GM23338 (cell line): ENCODE measurements around the gene IMPDH1. TPM values are rescaled to one million over a fixed set of nuclear protein-coding genes. Genes with fewer than 3 reads are reported as not detected.

Experiments used
- ATAC-seq: fragments of 200-7000 bp; cut with Tn5 transposase; 3 replicates; pipeline ENCODE4 v1.9.1; 2020
- DNase-seq: peaks from one replicate; pipeline ENCODE4 v3.0.0-alpha.2; 2015; ENCODE audit warnings: low spot score
- H2AFZ ChIP-seq: fragments of 200-600 bp; sonication (generic); 2 replicates; pipeline ENCODE4 v1.8.0; 2016; ENCODE audit warnings: antibody characterized with exemption, mild to moderate bottlenecking, moderate library complexity
- H3F3A ChIP-seq: fragments of 200-600 bp; sonication (generic); replicated peaks from 2 replicates; pipeline ENCODE4 v1.8.0; 2017; ENCODE audit warnings: antibody characterized with exemption, mixed run types, low read depth
- H3K27ac ChIP-seq: fragments of 200-600 bp; sonication (generic); 2 replicates; pipeline ENCODE4 v1.6.1; 2016; ENCODE audit warnings: low read depth
- H3K27me3 ChIP-seq: fragments of 200-600 bp; sonication (generic); 2 replicates; pipeline ENCODE4 v1.8.0; 2016; ENCODE audit warnings: mild to moderate bottlenecking, mixed run types, moderate library complexity; ENCODE audit not compliant: insufficient read depth
- H3K36me3 ChIP-seq: fragments of 200-600 bp; sonication (generic); 2 replicates; pipeline ENCODE4 v1.8.0; 2016; ENCODE audit warnings: mild to moderate bottlenecking; ENCODE audit not compliant: insufficient read depth
- H3K4me1 ChIP-seq: fragments of 200-600 bp; sonication (generic); 2 replicates; pipeline ENCODE4 v1.8.0; 2016; ENCODE audit warnings: mild to moderate bottlenecking, moderate library complexity; ENCODE audit not compliant: insufficient read depth
- H3K4me2 ChIP-seq: fragments of 200-600 bp; sonication (generic); 2 replicates; pipeline ENCODE4 v1.7.1; 2017; ENCODE audit warnings: mixed run types
- H3K4me3 ChIP-seq: fragments of 200-600 bp; sonication (generic); 2 replicates; pipeline ENCODE4 v1.6.1; 2016; ENCODE audit warnings: mixed run types
- H3K79me2 ChIP-seq: fragments of 200-600 bp; sonication (generic); replicated peaks from 2 replicates; pipeline ENCODE4 v1.8.0; 2017; ENCODE audit warnings: mild to moderate bottlenecking; ENCODE audit not compliant: insufficient read depth
- H3K9me2 ChIP-seq: fragments of 200-600 bp; sonication (generic); 2 replicates; pipeline ENCODE4 v1.8.0; 2017; ENCODE audit not compliant: insufficient read depth
- H4K20me1 ChIP-seq: fragments of 200-600 bp; sonication (generic); replicated peaks from 2 replicates; pipeline ENCODE4 v1.8.0; 2017; ENCODE audit warnings: mild to moderate bottlenecking; ENCODE audit not compliant: insufficient read depth
- H3K27ac Mint-ChIP-seq: 2 replicates; pipeline ENCODE4 v1.8.0; 2020; ENCODE audit warnings: inconsistent platforms, mild to moderate bottlenecking, moderate library complexity, mixed read lengths
- H3K27me3 Mint-ChIP-seq: 3 replicates; pipeline ENCODE4 v1.8.0; 2022; ENCODE audit warnings: low read depth, mild to moderate bottlenecking, moderate library complexity, mixed read lengths, inconsistent platforms; ENCODE audit not compliant: insufficient read depth, poor library complexity
- H3K36me3 Mint-ChIP-seq: 3 replicates; pipeline ENCODE4 v1.8.0; 2021; ENCODE audit warnings: low read depth, mild to moderate bottlenecking, inconsistent platforms, moderate library complexity, mixed read lengths
- H3K4me1 Mint-ChIP-seq: 3 replicates; pipeline ENCODE4 v1.8.0; 2020; ENCODE audit warnings: mild to moderate bottlenecking, inconsistent platforms, mixed read lengths
- H3K4me3 Mint-ChIP-seq: 3 replicates; pipeline ENCODE4 v1.8.0; 2021; ENCODE audit warnings: moderate library complexity, mild to moderate bottlenecking, inconsistent platforms, mixed read lengths
- H3K9me3 Mint-ChIP-seq: 3 replicates; pipeline ENCODE4 v1.8.0; 2020; ENCODE audit warnings: moderate library complexity, mild to moderate bottlenecking, inconsistent platforms, mixed read lengths
- CREB1 ChIP-seq: fragments of 250-450 bp; sonication (Bioruptor Pico); IDR thresholded peaks from 2 replicates; pipeline ENCODE4 v1.5.0; 2020; ENCODE audit warnings: low read depth, mild to moderate bottlenecking, moderate library complexity
- EZH2 ChIP-seq: fragments of 200-600 bp; sonication (generic); IDR thresholded peaks from one replicate; pipeline ENCODE4 v1.8.0; 2017; ENCODE audit warnings: antibody characterized with exemption, mild to moderate bottlenecking, low read depth; ENCODE audit not compliant: unreplicated experiment
- EZH2phosphoT487 ChIP-seq: fragments of 200-600 bp; sonication (generic); IDR thresholded peaks from one replicate; pipeline ENCODE4 v1.8.1; 2018; ENCODE audit warnings: antibody characterized with exemption; ENCODE audit not compliant: unreplicated experiment
- JUNB ChIP-seq: IDR thresholded peaks from one replicate; pipeline ENCODE4 v1.6.1; 2016; ENCODE audit warnings: antibody characterized with exemption; ENCODE audit not compliant: unreplicated experiment
- NANOG ChIP-seq: IDR thresholded peaks from 2 replicates; pipeline ENCODE4 v1.6.1; 2016; ENCODE audit warnings: antibody characterized with exemption, borderline replicate concordance
- POLR2AphosphoS5 ChIP-seq: IDR thresholded peaks from 2 replicates; pipeline ENCODE4 v1.6.1; 2016; ENCODE audit warnings: antibody characterized with exemption, low read depth
- STAT1 ChIP-seq: IDR thresholded peaks from one replicate; pipeline ENCODE4 v1.6.1; 2016; ENCODE audit warnings: antibody characterized with exemption; ENCODE audit not compliant: unreplicated experiment
- ZNF114 ChIP-seq: fragments of 250-450 bp; sonication (Bioruptor Pico); IDR thresholded peaks from 2 replicates; pipeline ENCODE4 v1.5.0; 2020; ENCODE audit warnings: mild to moderate bottlenecking, moderate library complexity
- ZNF331 ChIP-seq: fragments of 250-450 bp; sonication (Bioruptor Pico); IDR thresholded peaks from 2 replicates; pipeline ENCODE4 v1.5.0; 2020; ENCODE audit warnings: low read depth, mild to moderate bottlenecking, moderate library complexity
- polyA plus RNA-seq: library from polyadenylated mRNA; unstranded; fragments of >200 nt; fragmentation: Nextera tagmentation; extraction: Ambion mirVana; gene quantifications from 2 replicates; pipeline ENCODE4 v1.2.1, GENCODE V29; 2016
- total RNA-seq: library from RNA; depleted of rRNA; stranded (reverse); fragments of >200 nt; shearing (Covaris generic); gene quantifications from 2 replicates; pipeline ENCODE4 v1.2.3, GENCODE V29; 2014
- TF ChIP-seq, protein P1 (sequence below): fragments of 250-450 bp; sonication (Bioruptor Pico); IDR thresholded peaks from 2 replicates; pipeline ENCODE4 v1.5.0; 2020; ENCODE audit warnings: mild to moderate bottlenecking, moderate library complexity
- TF ChIP-seq, protein P2 (sequence below): IDR thresholded peaks from one replicate; pipeline ENCODE4 v1.6.1; 2018; ENCODE audit warnings: antibody characterized with exemption; ENCODE audit not compliant: unreplicated experiment
- TF ChIP-seq, protein P3 (sequence below), 2 experiments: fragments of 200-600 bp in 1 of 2; sonication (generic) in 1 of 2; conservative IDR thresholded peaks; 2 replicates each; pipeline versions ENCODE4 v1.5.1 to v1.6.1; 2016 to 2017; ENCODE audit warnings: antibody characterized with exemption in 2 of 2, low read depth in 2 of 2, mild to moderate bottlenecking in 2 of 2, moderate library complexity in 1 of 2
- TF ChIP-seq, protein P4 (sequence below): IDR thresholded peaks from 2 replicates; pipeline ENCODE4 v1.6.1; 2016; ENCODE audit warnings: antibody characterized with exemption

The IMPDH1 gene
- total and polyA plus RNA-seq, 2 experiments from 2014 or later: 16.4 to 48.3 TPM

DNA sequence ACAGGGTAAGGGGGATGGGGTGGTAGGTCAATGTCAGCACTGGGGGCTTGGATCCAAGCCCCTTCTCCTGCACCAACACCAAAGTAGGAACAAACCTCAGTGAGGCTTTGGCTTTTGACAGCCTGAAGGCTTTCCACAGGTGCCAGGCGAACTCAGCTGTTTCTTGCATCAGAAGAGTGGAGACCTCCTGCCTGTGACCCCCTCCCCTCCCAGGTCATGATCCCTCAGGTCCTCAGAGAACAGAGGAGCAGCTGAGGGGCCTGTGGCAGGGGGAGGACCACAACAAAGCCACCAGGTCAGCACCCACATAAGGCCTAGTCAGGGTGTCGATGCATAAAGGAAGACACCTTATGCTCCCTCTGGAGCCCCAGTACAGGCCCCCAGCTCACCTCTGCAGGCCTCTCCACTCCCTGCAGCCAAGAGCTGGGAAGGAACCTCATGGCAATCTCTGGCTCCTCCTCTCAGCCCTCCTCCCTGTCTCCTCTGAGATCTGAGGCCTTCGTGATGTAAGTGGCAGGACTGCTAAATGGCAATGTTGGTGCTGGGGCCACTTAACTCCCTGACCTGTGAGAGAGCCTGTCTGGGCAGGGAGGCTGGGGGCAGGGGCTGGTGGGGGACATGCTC, 29.2 kb downstream of the IMPDH1 start:
- peak overlapping the region; percentile 63; the same call in 1 of the 2 replicates for H2AFZ ChIP-seq
- ATAC-seq: peak; percentile 22
- no peaks in the 10 kb centered on the region for H3K9me3 Mint-ChIP-seq

More for the DNA sequence above, 29.2 kb downstream of the IMPDH1 start:
- no peaks in the 10 kb centered on the region for H3K9me2 ChIP-seq
- H3F3A ChIP-seq: no peaks in the 10 kb centered on the region
- no peaks in the 10 kb centered on the region for H3K36me3 ChIP-seq
- no peak overlapping the region for H3K27ac Mint-ChIP-seq
- no peaks in the 10 kb centered on the region; the same call in 2 of the 3 replicates for H3K36me3 Mint-ChIP-seq
- H3K4me3 Mint-ChIP-seq: no peak overlapping the region
- H3K27ac ChIP-seq: no peak overlapping the region
- peaks cover 22% of the 10 kb centered on the region for H3K4me1 Mint-ChIP-seq
- TF ChIP-seq, protein P1, sequence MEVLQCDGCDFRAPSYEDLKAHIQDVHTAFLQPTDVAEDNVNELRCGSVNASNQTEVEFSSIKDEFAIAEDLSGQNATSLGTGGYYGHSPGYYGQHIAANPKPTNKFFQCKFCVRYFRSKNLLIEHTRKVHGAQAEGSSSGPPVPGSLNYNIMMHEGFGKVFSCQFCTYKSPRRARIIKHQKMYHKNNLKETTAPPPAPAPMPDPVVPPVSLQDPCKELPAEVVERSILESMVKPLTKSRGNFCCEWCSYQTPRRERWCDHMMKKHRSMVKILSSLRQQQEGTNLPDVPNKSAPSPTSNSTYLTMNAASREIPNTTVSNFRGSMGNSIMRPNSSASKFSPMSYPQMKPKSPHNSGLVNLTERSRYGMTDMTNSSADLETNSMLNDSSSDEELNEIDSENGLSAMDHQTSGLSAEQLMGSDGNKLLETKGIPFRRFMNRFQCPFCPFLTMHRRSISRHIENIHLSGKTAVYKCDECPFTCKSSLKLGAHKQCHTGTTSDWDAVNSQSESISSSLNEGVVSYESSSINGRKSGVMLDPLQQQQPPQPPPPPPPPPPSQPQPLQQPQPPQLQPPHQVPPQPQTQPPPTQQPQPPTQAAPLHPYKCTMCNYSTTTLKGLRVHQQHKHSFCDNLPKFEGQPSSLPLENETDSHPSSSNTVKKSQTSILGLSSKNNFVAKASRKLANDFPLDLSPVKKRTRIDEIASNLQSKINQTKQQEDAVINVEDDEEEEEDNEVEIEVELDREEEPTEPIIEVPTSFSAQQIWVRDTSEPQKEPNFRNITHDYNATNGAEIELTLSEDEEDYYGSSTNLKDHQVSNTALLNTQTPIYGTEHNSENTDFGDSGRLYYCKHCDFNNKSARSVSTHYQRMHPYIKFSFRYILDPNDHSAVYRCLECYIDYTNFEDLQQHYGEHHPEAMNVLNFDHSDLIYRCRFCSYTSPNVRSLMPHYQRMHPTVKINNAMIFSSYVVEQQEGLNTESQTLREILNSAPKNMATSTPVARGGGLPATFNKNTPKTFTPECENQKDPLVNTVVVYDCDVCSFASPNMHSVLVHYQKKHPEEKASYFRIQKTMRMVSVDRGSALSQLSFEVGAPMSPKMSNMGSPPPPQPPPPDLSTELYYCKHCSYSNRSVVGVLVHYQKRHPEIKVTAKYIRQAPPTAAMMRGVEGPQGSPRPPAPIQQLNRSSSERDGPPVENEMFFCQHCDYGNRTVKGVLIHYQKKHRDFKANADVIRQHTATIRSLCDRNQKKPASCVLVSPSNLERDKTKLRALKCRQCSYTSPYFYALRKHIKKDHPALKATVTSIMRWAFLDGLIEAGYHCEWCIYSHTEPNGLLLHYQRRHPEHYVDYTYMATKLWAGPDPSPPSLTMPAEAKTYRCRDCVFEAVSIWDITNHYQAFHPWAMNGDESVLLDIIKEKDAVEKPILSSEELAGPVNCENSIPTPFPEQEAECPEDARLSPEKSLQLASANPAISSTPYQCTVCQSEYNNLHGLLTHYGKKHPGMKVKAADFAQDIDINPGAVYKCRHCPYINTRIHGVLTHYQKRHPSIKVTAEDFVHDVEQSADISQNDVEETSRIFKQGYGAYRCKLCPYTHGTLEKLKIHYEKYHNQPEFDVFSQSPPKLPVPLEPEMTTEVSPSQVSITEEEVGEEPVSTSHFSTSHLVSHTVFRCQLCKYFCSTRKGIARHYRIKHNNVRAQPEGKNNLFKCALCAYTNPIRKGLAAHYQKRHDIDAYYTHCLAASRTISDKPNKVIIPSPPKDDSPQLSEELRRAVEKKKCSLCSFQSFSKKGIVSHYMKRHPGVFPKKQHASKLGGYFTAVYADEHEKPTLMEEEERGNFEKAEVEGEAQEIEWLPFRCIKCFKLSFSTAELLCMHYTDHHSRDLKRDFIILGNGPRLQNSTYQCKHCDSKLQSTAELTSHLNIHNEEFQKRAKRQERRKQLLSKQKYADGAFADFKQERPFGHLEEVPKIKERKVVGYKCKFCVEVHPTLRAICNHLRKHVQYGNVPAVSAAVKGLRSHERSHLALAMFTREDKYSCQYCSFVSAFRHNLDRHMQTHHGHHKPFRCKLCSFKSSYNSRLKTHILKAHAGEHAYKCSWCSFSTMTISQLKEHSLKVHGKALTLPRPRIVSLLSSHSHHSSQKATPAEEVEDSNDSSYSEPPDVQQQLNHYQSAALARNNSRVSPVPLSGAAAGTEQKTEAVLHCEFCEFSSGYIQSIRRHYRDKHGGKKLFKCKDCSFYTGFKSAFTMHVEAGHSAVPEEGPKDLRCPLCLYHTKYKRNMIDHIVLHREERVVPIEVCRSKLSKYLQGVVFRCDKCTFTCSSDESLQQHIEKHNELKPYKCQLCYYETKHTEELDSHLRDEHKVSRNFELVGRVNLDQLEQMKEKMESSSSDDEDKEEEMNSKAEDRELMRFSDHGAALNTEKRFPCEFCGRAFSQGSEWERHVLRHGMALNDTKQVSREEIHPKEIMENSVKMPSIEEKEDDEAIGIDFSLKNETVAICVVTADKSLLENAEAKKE (CRISPR knock-in tag): no peak
- TF ChIP-seq, protein P2, sequence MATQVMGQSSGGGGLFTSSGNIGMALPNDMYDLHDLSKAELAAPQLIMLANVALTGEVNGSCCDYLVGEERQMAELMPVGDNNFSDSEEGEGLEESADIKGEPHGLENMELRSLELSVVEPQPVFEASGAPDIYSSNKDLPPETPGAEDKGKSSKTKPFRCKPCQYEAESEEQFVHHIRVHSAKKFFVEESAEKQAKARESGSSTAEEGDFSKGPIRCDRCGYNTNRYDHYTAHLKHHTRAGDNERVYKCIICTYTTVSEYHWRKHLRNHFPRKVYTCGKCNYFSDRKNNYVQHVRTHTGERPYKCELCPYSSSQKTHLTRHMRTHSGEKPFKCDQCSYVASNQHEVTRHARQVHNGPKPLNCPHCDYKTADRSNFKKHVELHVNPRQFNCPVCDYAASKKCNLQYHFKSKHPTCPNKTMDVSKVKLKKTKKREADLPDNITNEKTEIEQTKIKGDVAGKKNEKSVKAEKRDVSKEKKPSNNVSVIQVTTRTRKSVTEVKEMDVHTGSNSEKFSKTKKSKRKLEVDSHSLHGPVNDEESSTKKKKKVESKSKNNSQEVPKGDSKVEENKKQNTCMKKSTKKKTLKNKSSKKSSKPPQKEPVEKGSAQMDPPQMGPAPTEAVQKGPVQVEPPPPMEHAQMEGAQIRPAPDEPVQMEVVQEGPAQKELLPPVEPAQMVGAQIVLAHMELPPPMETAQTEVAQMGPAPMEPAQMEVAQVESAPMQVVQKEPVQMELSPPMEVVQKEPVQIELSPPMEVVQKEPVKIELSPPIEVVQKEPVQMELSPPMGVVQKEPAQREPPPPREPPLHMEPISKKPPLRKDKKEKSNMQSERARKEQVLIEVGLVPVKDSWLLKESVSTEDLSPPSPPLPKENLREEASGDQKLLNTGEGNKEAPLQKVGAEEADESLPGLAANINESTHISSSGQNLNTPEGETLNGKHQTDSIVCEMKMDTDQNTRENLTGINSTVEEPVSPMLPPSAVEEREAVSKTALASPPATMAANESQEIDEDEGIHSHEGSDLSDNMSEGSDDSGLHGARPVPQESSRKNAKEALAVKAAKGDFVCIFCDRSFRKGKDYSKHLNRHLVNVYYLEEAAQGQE: no peak
- no peak for TF ChIP-seq EZH2
- no peak for TF ChIP-seq NANOG
- TF ChIP-seq ZNF114: no peak
- TF ChIP-seq STAT1: no peak
- no peak for TF ChIP-seq EZH2phosphoT487
- TF ChIP-seq POLR2AphosphoS5: no peak
- TF ChIP-seq, protein P3, sequence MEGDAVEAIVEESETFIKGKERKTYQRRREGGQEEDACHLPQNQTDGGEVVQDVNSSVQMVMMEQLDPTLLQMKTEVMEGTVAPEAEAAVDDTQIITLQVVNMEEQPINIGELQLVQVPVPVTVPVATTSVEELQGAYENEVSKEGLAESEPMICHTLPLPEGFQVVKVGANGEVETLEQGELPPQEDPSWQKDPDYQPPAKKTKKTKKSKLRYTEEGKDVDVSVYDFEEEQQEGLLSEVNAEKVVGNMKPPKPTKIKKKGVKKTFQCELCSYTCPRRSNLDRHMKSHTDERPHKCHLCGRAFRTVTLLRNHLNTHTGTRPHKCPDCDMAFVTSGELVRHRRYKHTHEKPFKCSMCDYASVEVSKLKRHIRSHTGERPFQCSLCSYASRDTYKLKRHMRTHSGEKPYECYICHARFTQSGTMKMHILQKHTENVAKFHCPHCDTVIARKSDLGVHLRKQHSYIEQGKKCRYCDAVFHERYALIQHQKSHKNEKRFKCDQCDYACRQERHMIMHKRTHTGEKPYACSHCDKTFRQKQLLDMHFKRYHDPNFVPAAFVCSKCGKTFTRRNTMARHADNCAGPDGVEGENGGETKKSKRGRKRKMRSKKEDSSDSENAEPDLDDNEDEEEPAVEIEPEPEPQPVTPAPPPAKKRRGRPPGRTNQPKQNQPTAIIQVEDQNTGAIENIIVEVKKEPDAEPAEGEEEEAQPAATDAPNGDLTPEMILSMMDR (conservative IDR thresholded peaks at IDR 0.05; ENCODE audit: low read depth in 2 of 2): no peak
- no peak for TF ChIP-seq ZNF331
- no peak for TF ChIP-seq CREB1 (CRISPR knock-in tag)
- TF ChIP-seq, protein P4, sequence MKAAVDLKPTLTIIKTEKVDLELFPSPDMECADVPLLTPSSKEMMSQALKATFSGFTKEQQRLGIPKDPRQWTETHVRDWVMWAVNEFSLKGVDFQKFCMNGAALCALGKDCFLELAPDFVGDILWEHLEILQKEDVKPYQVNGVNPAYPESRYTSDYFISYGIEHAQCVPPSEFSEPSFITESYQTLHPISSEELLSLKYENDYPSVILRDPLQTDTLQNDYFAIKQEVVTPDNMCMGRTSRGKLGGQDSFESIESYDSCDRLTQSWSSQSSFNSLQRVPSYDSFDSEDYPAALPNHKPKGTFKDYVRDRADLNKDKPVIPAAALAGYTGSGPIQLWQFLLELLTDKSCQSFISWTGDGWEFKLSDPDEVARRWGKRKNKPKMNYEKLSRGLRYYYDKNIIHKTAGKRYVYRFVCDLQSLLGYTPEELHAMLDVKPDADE: no peak
- TF ChIP-seq JUNB: no peak
- no peaks in the 10 kb centered on the region for H3K27me3 ChIP-seq
- no peak overlapping the region for H3K4me2 ChIP-seq
- H3K79me2 ChIP-seq: no peaks in the 10 kb centered on the region
- H4K20me1 ChIP-seq: no peaks in the 10 kb centered on the region
- H3K4me3 ChIP-seq: no peak overlapping the region
- H3K4me1 ChIP-seq: peaks cover 22% of the 10 kb centered on the region
- DNase-seq: peak; percentile 26
- peaks cover 15% of the 10 kb centered on the region for H3K27me3 Mint-ChIP-seq
